ENCODE measurements around the gene MRPS31.
A peak's percentile ranks its signal among the peaks of the same experiment; 100 is the strongest.

MRPS31 gene

DNA sequence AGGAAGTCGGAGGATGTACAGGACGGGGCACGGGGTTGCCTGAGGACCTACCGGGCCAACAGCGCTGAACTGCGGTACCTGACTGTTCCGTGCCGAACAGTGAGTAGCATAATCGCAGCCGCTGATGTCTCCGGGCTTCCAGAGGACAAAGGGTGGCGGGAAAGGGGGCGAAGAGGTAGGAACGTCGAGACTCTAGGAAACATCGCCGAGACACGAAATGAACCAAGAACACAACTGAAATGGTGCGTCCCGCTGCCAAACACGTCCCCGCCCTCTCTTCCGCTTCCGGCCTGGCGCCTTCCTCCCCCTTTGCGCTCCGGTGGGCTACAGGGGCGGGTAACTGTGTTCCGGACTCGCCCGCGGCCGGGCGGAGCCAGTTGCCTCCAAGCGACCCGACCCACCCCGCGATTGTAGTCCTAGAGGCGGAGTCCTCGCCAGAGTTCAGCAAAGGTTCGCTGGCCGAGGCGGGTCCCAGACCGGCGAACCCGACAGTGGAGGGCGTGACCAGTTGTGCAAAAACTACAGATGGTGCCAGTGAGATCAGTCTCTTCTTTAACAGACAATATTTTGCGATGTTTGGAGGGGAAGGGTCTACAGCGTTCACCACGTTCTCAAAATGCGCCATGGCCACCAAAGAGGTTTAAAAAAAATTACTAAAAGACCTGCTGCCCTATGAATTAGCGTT lies at the start of gene MRPS31:
TSS of gene MRPS31 (minus strand) at position 257 of the 685 bp plus-strand sequence. CDS start at position 203, 54 bp downstream.
- DNase-seq (ENCODE audit: low spot score) = peak; percentile 97

- DNase-seq (ENCODE audit: low spot score) = no peak
These were observed 48.9 kb upstream of the MRPS31 start for GRCh38 chr13:40819797-40820315.

DNA sequence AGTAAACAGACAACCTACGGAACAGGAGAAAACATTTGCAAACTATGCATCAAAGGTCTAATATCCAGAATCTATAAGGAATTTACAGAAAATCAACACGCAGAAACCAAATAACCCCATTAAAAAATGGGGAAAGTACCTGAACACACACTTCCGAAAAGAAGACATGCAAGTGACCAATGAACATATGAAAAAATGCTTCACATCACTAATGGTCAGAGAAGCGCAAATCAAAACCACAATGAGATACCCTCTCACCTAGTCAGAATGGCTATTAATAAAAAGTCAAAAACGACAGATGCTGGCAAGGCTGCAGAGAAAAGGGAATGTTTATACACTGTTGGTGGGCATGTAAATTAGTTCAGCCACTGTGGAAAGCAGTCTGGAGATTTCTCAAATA lies 47.9 kb upstream of the MRPS31 start:
- DNase-seq (ENCODE audit: low spot score) = no peak

- DNase-seq (ENCODE audit: low spot score) = no peak
These were observed 43.8 kb upstream of the MRPS31 start for GRCh38 chr13:40814803-40815202.

DNA sequence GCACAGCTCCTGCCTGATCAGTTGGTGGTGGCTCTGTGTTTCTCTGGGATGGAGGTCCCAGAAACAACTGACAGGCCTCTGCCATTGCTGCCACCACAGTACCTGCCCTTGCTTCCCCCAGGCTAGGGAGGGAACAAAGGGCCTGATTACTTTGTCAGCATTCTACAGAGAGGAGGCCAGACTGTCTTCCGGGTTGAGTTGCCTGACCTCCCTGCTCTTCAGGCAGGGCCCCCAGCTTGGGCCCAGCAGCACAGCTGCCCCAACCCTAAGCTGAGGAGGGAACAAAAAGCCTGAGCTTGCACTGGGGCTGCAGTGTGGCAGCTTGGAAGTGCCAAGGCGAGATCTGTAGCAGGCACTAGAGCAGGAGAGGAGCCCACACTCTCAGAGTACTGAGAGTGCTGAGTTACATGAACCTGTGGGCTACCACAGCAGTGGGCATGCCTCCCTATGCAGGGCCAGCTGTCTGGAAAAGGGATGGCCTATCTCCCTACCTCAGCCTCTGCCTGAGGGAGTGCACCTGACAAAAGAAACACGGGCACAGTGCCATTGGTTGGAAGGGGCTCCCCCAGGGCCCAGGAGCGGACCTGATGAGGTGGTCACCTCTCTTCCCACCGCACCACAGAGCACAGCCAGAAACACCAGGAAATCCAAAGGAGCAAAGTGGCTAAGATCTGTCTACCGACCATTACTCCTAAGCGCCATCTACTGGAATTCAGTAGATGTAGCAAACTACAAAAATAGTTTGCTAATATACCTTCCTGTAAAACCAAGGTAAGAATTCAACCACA lies 42.9 kb upstream of the MRPS31 start:
- DNase-seq (ENCODE audit: low spot score) = peak; percentile 48

- DNase-seq (ENCODE audit: low spot score) = peak; percentile 12
These were observed 41.9 kb upstream of the MRPS31 start for GRCh38 chr13:40812724-40813445.

DNA sequence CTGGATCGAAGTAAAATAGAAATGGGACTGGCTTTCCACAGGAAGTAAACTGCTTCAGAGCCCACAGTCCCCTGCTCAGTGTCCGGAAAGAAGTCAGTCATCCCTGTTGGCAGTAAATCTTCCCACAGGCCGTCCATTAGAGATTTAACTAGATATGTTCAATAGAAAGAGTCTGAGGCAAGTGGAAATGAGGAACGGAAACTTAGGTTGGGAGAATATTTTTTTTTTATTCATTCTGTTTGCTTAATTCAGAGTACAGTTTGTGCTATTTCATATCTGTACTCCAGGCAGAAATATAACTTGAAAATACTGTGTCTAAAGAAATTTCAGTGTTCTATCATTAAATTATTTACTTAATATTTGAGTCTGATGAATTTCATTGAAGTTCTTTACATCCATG lies 41.1 kb upstream of the MRPS31 start:
- no peak for DNase-seq (ENCODE audit: low spot score)

- DNase-seq (ENCODE audit: low spot score) = no peak
These were observed 38.5 kb upstream of the MRPS31 start for GRCh38 chr13:40809471-40809870.

- no peak for DNase-seq (ENCODE audit: low spot score)
These were observed 35.3 kb upstream of the MRPS31 start for GRCh38 chr13:40806241-40806640.

- DNase-seq (ENCODE audit: low spot score) = no peak
These were observed 32.3 kb upstream of the MRPS31 start for GRCh38 chr13:40803316-40803715.

GRCh38 chr13:40801255-40802217 lies 30.5 kb upstream of the MRPS31 start:
- no peak for DNase-seq (ENCODE audit: low spot score)

DNA sequence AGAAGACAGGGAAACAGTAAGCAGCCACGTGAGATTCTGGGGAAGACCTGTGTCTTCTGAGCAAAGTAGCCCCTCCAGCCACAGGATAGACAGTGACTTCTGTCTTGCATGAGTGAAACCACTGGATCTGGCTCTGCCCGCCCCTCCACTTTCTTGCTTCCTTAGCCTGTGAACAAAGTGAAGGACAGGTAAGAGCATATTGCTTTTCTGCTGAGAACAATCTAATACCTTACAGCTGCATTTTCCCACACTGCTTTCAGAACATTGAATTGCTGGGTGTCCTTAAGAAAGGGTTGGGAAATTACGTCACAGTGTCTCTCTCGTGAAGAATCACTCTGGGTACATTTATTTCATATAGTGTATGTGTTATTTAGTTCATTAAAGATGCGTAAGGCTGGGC lies 29.6 kb upstream of the MRPS31 start:
- no peak for DNase-seq (ENCODE audit: low spot score)

GRCh38 chr13:40799508-40799907 lies 28.5 kb upstream of the MRPS31 start:
- DNase-seq (ENCODE audit: low spot score) = no peak

DNA sequence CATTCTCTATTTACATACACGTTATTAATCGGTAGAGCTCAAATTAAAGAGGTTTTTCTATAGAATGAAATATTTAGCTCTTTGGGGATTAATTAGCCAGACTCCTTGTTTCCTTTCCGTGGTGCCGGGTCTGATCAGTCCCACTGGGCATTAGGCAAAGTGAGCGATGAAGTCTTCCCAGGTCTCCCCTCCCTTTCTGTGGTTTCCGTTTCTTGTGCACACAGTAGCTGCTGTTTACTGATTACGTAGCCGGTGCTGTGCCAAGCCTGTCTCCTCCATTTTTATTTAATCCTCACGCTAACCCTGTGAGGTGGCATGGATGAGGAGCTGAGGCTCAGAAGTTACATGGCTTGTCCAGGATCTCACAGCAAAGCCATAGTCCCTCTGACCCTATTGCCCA lies 27.4 kb upstream of the MRPS31 start:
- DNase-seq (ENCODE audit: low spot score) = no peak

DNA sequence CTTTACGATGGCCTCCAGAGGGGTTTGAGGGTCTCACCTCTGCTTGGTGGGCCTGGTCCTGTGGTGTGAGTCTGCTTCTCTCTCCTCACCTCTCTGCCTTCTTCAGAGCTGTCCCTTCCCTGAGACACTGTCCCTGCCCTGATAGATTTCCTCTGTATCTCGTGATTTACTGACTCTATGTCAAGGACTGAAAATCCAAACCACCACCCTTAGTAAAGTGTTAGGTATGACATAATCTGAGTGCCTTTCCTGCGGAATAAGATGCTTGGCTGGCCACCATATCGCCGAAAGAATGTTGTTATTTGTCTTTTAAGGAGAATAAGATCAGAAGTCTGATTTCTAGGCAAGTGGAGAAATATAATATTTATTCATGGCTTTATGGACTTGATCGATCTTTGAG lies 25.7 kb upstream of the MRPS31 start:
- DNase-seq (ENCODE audit: low spot score) = no peak

DNA sequence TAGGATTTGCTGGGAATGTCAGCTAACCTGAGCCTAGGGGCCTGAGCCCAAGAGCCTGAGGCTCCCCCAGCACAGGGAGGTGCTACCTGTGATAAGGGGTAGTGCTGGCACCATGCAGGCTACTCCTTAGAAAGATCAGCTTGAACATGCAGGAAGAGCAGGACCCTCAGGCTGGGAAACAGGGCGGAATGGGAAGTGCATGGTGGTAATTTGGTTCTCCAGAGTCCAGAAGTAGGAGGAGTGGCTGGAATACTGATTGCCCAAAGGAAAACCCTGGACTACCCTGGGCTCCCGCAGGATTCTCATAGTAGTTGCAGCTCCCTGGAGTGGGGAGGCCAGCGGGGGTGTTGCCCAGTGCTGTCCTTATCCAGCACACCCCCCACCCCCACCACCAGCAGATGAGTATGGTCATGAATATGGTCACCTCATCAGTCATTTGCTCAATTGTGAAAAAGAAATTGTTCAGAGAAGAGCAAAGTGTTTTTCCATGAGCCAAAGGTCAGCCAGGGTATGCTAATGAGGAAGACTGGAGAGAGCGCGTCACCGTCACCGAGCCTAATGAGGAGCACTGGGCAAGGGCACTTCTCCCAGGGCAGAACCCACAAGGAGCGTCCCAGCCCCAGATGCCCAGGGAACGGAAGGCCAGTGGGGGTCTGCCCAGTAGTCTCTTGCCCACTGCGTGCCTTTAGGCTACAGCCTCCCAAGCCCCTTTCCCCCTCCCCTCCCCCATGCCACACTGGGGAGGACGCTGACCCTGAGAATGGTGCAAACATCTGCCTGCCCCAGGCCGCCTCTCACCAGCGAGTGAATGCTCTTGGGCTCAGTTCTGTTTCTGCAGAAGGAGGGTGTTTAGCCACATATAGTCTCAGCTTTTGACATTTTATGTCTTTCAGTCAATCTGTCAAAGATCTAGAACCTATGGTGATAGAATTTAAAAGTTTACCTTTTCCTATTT lies 23.7 kb upstream of the MRPS31 start:
- DNase-seq (ENCODE audit: low spot score) = no peak

- DNase-seq (ENCODE audit: low spot score) = no peak
These were observed 22.3 kb upstream of the MRPS31 start for GRCh38 chr13:40793339-40793738.

- no peak for DNase-seq (ENCODE audit: low spot score)
These were observed 21.5 kb upstream of the MRPS31 start for GRCh38 chr13:40792284-40793051.

DNA sequence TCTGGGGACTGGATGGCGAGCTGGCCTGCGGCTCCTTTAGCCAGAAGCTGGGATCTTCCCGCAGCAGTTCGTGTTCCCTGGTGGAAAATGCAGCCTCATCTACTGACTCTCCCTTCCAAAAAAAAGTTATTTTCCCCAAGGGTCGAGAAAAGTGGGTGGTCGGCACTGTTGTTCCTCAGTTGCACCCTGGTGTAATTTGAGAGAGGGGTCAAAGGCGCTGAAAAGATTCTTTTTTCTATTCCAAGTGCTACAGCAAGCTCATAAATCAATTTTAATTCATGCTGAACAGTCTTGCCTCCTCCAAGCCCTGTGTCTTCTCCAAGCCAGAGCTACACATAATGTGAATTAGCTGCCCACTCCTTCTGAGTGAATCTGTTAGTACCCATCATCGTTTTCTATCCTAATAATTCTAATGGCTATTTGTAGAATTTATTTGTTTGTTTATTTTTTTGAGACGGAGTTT lies 19.2 kb upstream of the MRPS31 start:
- peak; percentile 28 for DNase-seq (ENCODE audit: low spot score)

All from AG08395 (cell line).